NCI-H82 treated with DMSO at 0.1 percent for 48 hours (cell line): ENCODE measurements around the gene SELENOF.
A peak's percentile ranks its signal among the peaks of the same experiment; 100 is the strongest.

Source experiments
- DNase-seq: peaks from one replicate; lab custom pipeline; 2025; ENCODE audit not compliant: unreplicated experiment; lab: John Stamatoyannopoulos, UW

The SELENOF gene

DNA sequence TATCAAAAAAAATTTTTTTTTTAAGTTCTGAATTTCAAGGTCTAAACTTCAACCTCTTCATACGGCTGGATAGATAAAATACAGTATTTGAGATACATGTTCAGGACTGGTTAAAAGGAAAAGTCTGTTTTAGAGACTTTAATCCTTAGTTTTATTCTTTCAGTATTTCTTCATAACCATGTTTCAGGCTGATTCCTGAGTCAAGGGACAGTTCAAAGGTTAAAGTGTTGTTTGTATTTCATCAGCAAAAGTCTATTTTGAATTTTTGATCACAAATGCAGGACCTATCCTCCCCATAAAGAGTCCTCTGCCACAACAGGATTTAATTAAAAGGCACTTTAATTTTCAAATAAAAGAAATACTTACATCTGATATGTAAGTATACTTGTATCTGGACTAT is 53.5 kb downstream of the SELENOF start:
- no peak for DNase-seq

GRCh38 chr1:86860020-86860419 is 53.9 kb downstream of the SELENOF start:
- no peak for DNase-seq

GRCh38 chr1:86858524-86859261 is 55.2 kb downstream of the SELENOF start:
- no peak for DNase-seq

- no peak for DNase-seq
Observed at GRCh38 chr1:86856196-86856595, 57.7 kb downstream of the SELENOF start.

DNA sequence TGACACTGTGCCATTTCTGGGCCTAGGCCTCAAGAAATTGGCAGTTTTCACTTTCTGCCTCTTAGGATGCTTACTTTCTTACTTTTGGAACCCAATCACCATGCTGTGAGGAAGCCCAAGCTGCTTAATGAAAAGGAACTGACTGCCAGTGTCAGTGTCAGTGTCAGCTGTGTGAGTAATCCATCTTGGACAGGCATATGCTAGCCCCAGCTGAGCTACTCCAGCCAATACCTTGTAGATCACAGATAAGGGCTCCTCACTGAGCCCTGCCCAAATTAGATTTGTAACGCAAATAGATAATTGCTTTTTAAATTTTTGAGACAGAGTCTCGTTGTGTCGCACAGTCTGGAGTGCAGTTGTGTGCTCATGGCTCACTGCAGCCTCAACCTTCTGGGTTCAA is 59.6 kb downstream of the SELENOF start:
- DNase-seq, result no peak

DNA sequence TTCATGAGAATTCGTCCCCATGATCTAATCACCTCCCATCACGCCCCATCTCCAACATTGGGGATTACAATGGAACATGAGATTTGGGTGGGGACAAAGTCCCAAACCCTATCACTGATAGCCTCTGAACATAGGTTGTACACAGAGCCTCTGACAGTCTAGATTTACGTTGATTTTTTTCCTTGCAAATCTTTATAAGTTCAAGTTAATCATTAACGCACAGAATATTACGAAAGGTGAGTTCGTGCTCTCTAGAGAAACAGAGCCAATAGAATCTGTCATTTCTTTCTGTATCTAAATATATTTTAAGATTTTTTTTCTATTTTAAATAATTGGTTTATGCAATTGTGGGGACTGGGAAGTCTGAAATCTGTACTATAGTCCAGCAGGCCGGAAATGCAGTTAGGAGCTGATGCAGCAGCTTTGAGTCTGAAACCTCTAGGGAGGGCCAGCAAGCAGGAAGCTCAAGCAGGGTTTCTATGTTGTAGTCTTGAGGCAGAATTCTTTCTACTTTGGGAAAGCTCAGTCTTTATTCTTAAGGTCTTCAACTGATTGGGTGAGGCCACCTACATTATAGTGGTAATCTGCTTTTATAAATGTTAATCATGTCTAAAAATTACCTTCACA is 61.0 kb downstream of the SELENOF start:
- DNase-seq, result no peak

- DNase-seq, result no peak
Observed at GRCh38 chr1:86852289-86852688, 61.6 kb downstream of the SELENOF start.

DNA sequence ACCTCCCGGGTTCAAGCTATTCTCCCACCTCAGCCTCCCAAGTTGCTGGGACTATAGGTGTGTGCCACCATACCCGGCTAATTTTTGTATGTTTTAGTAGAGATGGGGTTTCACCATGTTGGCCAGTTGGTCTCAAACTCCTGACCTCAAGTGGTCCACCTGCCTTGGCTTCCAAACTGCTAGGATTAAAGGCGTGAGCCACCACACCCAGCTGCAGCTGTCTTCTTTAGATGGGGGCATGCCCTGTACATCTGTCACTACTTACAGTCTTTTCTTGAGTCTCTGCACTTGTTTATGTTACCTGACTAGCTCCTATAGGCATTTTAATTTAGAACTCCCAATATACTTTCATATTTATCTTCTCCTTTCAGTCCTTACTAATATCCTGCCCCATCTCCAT is 64.2 kb downstream of the SELENOF start:
- peak; percentile 19 for DNase-seq

DNA sequence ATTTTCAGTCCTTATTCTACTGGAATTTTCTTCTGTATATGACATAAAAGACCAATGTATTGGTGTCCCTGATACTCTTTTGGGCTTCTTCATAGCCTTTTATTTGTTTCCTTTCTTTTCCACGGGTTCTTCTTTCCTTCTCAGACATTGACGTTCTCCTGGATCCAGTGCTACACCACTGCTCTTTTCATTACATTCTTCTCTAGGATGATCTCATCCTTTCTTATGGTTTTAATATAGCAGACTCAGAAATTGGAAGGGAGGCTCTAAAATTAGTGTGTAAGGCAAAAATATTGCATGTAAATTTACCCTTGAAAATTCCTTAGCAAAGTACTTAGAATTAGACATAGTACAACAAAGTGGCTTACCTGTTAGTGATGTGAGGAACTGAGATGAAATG is 65.3 kb downstream of the SELENOF start:
- no peak for DNase-seq

DNA sequence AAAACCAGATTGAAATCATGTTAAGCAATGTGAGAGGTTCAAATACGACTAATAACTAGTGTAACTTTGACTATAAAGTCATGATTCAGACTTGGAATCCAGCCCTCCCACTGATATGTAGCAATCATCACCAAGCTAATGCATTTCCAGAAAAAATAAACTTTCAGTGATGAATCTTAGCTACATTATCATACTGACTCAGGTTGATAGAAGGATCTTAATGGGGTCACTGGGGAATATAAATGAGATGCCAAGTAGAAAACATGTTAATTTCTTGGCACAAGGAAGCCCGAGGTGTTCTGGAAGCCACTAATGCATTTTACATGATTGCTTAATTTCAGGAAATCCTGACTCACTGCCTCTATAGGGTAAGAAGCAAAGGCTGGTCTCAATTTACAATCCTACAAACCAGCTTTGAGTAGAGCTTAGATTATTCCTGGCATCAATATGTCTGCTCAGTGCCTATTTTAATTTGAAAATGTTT is 67.7 kb downstream of the SELENOF start:
- no peak for DNase-seq

DNA sequence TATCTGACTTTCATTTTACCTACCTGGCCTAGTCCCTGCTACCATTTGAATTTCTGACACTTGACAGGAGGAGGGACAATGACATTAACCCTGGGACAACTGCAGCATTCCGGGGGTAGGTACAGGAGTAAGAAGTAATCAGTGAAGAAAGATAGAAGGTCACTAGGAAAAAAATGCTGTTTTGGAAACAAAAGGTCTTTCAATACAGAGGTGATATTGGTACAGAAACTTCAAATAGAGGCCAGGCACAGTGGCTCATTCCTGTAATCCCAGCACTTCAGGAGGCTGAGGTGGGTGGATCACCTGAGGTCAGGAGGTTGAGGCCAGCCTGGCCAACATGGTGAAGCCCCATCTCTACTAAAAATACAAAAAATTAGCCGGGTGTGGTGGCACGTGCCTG is 68.4 kb downstream of the SELENOF start:
- no peak for DNase-seq

GRCh38 chr1:86841116-86841515 is 72.8 kb downstream of the SELENOF start:
- no peak for DNase-seq

DNA sequence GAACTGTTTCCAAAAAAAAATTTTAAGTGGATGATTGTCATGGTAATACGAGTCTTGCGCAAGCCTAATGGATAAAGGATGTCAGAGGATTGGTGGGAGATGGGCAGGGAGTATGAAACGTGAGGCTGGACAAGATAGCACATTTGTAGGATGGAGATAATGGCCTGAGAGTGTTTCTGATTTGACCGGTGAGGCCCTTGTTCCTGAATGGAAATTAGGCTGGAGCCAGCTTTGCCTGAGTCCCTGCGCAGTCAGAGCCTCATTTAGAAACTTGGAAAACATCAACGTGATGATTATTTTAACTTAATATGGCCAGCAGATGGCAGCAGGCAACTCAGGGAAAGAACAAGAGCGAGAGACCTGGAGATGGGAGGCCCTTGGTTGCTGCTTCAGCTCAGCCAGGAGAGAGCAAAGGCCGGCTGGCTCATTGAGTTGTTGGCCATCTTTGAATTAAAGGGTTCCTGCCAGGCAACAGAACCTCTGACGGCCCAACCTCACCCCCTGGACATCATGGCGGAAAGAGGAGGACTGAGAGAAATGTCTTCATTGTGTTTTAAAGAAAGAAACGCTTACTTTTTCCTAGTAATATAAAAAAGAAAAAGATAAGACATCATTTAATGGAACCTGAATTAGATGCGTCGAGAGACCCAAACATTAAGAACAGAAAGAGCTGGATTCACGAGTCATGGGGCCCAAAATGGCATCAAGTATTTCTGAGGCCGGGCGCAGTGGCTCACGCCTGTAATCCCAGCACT is 80.3 kb downstream of the SELENOF start:
- peak; percentile 61 for DNase-seq

DNA sequence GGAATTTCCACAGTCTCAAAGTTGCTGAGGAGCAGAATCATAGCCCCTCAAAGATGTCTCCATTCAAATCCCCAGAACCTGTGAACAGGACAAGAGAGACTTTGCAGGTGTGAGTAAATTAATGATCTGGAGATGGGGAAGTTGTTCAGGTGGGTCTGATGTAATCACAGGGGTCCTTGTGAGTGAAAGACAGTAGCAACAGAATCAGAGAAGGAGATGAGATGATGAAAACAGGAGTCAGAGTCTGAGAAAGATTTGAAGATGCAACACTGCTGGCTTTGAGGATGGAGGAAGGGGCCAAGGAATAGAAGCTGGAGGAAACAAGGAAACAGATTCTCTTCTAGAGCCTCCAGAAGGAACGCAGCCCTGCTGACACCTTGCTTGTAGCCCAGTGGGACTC is 81.5 kb downstream of the SELENOF start:
- DNase-seq, result no peak

DNA sequence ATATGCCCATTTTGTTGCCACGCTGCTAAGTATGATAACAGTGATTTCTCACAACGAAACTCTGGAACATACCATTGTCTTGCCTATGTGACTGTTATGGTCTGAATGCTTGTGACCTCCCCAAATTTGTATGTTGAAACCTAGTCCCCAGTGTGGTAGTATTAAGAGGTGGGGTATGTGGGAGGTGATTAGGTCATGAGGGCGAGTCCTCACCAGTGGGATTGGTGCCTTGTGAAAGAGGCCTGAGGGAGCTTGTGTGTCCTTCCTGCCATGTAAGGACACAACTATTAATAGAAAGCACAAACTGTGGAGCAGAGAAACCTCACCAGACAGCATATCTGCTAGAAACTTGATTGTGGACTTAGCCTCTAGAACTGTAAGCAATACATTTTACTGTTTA is 84.6 kb downstream of the SELENOF start:
- DNase-seq, result no peak

GRCh38 chr1:86828024-86828423 is 85.9 kb downstream of the SELENOF start:
- no peak for DNase-seq

DNA sequence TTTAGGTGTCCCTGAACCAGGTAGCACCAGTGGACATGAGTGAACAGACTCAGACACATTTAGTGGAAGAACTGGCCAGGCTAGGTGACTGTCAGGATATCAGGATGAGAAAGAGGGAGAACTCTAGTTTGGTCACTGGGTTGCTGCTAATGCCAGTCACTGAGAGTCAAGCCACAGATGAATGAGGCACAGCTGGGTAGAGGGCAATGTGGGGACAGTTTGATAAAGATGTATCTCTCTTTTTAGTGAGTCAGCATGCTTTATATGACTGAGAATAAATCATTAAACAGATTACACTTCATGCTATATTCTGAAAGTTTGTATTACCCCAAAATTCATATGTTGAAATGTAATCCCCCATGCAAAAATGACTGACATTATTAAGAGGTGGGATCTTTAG is 87.1 kb downstream of the SELENOF start:
- no peak for DNase-seq

- no peak for DNase-seq
Observed at GRCh38 chr1:86825319-86825718, 88.6 kb downstream of the SELENOF start.

DNA sequence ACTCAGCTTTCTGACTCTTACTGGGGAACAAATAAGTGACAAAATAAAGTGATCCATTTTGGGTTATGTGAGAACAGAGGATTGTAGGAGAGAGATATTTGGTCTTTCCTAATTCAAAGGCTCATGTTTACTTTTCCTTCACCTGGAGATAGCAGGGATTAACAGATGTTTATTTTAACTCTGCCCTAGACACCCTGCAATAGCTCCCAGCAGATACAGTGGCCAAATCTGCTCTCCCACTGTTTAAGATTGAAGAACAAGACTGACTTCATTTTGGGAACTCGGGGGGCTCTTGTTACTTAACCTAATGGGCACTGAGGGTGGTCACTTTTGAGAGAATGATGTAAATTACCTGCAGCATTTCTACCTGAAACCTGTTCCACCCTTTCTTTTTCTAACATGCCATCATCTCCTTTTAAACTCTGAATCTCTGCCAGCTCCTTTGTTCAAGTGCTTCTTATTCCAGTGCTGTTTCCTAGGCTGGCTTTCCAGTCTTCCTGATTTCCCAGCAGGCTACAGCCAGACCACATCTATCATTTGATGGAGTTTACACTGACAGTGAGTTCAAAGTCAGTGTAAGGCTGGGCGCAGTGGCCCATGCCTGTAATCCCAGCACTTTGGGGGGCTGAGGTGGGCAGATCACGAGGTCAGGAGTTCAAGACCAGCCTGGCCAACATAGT is 90.0 kb downstream of the SELENOF start:
- no peak for DNase-seq

GRCh38 chr1:86823386-86823785 is 90.5 kb downstream of the SELENOF start:
- no peak for DNase-seq

- no peak for DNase-seq
Observed at GRCh38 chr1:86822459-86822858, 91.5 kb downstream of the SELENOF start.
